HG02759 (cell line): ENCODE measurements around the gene PCNX3.
A peak's percentile ranks its signal among the peaks of the same experiment; 100 is the strongest.

Experiments
- ATAC-seq: cut with Tn5 transposase; IDR thresholded peaks from one replicate; pipeline ENCODE4 v1.9.1; 2021; ENCODE audit warnings: mild to moderate bottlenecking, moderate library complexity; ENCODE audit not compliant: unreplicated experiment

The PCNX3 gene

DNA sequence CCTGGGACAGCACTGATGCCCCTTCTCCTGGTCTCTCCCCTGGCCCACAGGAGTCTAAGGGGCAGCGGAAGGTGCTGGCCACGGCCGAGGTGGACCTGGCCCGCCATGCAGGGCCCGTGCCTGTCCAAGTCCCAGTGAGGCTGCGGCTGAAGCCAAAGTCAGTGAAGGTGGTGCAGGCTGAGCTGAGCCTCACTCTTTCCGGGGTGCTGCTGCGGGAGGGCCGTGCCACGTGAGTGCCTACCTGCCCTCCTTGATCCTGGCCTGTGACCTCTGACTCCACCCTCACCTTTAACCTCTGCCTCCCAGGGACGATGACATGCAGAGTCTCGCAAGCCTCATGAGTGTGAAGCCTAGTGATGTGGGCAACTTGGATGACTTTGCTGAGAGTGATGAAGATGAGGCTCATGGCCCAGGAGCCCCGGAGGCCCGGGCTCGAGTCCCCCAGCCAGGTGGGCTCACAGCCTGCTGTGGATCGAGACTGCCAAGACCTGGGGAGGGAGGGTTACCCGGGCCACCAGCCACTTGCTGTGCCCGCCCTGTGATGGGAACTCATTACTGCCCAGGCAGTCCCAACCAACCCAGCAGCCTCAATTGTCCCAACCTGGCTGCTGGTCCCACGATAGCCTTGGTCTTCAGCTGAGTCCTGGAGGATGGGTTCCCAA lies 35.4 kb upstream of the PCNX3 start:
- ATAC-seq, result no peak

GRCh38 chr11:65580756-65581155 lies 34.8 kb upstream of the PCNX3 start:
- ATAC-seq, result no peak

- ATAC-seq, result no peak
These were observed 33.6 kb upstream of the PCNX3 start for GRCh38 chr11:65581928-65582327.

- no peak for ATAC-seq
These were observed 32.0 kb upstream of the PCNX3 start for GRCh38 chr11:65583589-65583988.

DNA sequence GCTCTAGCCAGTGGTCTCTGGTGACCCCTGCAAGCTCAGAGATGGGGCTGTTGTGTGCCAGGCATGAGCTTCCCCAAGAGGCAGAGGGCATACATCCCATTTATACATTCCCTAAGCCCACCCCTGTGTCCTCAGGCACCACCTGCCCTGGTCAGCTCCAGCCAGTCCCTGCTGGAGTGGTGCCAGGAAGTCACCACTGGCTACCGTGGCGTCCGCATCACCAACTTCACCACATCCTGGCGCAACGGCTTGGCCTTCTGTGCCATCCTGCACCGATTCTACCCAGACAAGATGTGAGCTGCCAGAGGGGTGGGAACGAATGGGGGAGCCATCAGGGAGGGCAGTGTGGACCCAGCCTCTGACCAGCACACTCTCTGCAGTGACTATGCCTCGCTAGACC lies 31.5 kb upstream of the PCNX3 start:
- ATAC-seq, result no peak

GRCh38 chr11:65584723-65585171 lies 30.8 kb upstream of the PCNX3 start:
- no peak for ATAC-seq

GRCh38 chr11:65585396-65586246 lies 30.0 kb upstream of the PCNX3 start:
- ATAC-seq, result no peak

DNA sequence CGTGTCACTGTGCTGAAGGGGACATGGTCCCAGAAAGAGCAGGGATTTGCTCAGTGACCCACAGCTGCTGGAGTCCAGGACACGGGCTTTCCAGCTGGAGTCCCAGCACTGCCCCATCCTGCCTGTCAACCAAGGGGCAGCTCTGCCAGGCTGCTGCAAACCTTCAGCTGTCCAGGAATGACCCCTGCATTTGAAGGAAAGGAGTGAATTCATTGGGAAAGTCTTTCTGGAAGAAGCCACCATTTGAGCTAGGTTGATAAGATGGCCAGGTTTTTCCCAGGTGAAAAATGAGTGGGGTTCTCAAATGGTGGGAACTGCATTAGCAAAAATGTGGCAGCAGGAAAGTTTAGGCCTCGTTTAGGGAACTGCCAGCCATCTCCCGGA lies 29.3 kb upstream of the PCNX3 start:
- no peak for ATAC-seq

DNA sequence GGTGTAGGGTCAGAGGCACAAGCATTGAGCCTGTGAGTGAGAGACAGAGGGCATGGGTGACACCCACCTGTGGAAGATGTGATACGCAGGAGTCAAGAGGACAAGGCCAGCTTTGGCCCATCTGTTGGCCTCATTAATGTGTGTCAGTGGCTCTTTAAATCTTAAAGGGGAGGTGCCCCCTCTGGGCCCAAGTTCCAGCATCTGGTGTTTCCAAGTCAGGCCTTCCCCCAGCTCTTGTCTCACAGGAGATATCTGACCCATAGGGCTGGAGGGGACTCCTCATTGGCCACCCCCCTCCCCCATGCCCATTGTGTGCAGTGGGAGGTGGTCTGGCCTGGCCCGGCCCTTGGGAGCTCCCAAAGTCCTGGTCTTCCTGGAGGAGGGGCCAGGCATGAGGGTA lies 28.9 kb upstream of the PCNX3 start:
- no peak for ATAC-seq

DNA sequence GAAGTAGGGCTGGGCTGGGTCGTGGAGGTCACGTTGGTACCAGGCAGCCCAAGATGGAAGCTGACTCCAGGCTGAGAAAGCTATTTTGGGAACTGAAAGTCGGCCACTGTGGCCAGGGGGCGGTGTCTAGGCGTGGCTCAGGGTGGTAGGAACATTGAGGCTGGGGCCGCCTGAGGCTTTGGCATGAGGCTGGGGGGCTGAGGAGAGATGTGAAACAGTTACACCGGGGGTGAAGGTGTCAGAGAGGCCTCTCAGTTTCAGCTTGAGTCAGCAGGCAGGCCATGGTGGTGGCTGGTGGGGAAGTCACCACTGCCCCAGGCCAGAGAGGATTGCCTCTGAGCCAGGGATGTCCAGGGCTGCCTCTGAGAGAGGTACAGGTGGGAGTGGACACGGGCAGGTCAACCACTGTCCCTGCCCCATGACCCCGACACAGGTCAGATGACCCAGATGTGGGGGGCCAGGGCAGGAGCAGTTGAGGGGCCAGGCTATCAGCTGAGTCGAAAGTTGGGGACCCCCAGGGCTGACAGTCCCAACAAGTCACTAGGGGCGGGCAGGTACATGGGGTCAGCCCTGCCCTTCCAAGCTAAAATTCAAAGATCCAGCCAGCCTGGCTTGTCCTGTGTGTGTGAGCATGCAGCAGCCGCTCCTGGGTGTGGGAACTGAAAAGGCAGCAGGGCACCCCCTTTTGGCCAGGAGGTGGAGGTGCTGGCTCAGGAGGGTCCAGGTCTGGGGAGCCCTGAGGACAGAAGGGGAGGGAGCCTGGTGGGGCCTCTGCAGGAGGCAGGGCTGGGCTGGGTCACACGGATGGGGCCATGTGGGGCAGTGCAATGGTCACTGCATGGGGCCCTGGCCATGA lies 27.1 kb upstream of the PCNX3 start:
- peak; percentile 78 for ATAC-seq

GRCh38 chr11:65589444-65590239 lies 25.9 kb upstream of the PCNX3 start:
- no peak for ATAC-seq

GRCh38 chr11:65590240-65590738 lies 25.3 kb upstream of the PCNX3 start:
- ATAC-seq, result no peak

- no peak for ATAC-seq
These were observed 23.4 kb upstream of the PCNX3 start for GRCh38 chr11:65591939-65592857.

DNA sequence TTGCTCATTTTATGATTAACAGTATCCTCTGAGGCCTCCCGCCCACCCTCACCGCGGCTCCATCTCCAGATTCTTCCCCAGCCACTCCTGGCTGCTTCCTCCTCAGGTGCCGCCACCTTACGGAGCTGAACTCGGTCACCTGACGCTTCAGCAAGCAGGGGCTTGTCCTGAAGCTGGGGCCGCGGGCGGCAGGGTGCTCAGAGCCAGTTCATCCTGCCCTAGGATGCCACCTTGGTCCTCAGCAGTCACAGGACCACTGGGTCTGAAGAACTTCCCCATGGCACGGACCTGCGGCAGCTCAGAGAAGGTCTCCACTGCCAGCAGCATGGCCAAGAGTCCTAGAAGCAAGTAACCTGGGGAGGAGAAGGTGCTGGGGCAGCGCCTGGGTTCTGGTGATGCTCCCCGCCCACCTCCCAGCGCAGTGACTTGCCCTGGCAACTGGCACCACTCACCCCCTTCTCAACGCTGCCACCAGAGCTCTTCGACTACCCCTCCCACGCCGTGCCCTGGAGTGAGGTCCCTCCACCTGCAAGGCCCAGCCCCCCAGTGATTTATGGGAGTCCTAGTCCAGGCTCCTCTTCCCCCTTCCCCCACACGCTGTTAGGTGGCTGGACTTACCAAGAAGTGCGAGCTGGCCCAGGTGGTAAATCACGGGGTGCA lies 22.6 kb upstream of the PCNX3 start:
- no peak for ATAC-seq

DNA sequence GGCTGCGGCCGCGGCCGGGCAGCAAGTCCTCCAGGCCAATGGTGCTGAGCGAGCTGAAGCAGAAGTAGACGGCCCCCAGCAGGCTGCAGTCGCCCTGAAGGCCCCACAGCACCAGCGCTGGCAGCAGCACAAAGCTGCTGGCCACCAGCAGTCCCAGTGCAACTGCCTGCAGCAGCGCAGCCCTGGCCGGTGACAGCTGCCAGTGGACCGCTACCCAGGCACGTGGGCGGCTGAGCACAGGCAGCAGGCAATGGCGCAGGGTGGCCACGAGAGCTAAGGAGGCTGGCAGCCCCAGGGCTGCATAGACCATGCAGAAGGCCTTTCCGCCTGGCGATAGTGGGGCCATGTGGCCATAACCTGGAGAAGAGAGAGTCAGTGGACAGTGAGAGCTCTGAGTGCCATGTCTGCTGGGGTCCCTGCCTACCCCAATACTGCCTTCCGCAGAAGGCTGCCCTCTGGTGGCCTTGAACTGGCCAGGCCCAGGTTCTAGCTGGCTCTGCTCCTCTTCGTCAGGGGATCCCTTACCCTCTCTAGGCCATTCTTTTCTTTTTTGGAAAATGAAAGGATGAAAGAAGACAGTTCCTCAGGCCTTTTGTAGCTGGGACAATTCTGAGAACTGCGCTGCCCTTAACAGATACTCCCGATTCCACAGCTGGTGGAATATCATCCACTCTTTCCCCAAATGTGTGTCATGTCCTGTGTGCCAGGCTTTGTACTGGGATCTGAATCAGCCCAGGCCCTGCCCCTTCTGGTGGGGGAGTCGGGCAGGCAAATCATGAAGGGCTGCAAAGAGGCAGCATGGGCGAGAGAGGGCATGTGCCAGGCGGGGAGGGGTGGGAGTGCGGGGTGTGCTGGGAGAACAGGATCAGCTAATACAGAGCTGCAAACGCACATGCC lies 21.8 kb upstream of the PCNX3 start:
- ATAC-seq, result no peak

DNA sequence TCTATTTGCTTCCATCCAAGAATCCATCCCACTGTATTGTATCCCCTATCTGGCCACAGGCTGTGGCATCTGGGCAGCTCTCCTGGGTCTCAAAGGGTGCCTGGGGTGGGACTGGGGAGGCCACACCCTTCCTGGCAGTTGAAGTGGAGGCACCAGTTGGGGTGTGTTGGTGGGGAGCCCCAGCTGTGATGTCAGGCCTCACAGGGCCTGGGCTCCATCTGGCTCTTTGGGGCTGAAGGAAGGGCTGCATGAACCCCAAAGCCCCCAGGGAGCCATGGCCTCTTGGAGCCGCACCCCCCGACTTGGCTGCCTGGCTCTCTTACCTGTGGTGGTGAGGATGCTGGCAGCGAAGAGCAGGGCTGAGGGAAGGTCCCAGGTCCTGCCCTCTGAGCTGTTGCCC lies 20.4 kb upstream of the PCNX3 start:
- ATAC-seq, result no peak

- ATAC-seq, result no peak
These were observed 19.9 kb upstream of the PCNX3 start, which contains the start of gene KCNK7 for GRCh38 chr11:65595543-65596281. KCNK7 (minus strand) TSS chr11:65595800; CDS start chr11:65595772, 28 bp downstream.
